ENCODE results near the gene UNC93B1.

- TF ChIP-seq CTCF (IDR thresholded peaks at IDR 0.05): no peak
- TF ChIP-seq POLR2A (IDR thresholded peaks at IDR 0.05; ENCODE audit: low read length): no peak
- TF ChIP-seq, protein P1, sequence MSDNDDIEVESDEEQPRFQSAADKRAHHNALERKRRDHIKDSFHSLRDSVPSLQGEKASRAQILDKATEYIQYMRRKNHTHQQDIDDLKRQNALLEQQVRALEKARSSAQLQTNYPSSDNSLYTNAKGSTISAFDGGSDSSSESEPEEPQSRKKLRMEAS (IDR thresholded peaks at IDR 0.05): no peak
- TF ChIP-seq KDM1A (IDR thresholded peaks at IDR 0.05; ENCODE audit: low read depth): no peak
- no peak for TF ChIP-seq PHF8 (IDR thresholded peaks at IDR 0.05; ENCODE audit: borderline replicate concordance, low read depth)
- TF ChIP-seq CEBPB (IDR thresholded peaks at IDR 0.05): no peak
- TF ChIP-seq, protein P2, sequence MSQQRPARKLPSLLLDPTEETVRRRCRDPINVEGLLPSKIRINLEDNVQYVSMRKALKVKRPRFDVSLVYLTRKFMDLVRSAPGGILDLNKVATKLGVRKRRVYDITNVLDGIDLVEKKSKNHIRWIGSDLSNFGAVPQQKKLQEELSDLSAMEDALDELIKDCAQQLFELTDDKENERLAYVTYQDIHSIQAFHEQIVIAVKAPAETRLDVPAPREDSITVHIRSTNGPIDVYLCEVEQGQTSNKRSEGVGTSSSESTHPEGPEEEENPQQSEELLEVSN (IDR thresholded peaks at IDR 0.05; ENCODE audit: borderline replicate concordance, low read depth): no peak
- TF ChIP-seq RCOR1 (IDR thresholded peaks at IDR 0.05; ENCODE audit: low read depth, low read length): no peak
Observed at GRCh38 chr11:68004551-68005335, 846 bp upstream of the UNC93B1 start.

All from A549 (cell line).